ENCODE results near the gene IFNA7. TPM values are rescaled to one million over a fixed set of nuclear protein-coding genes. Genes with fewer than 3 reads are reported as not detected.

The IFNA7 gene
- total RNA-seq, 1 experiment from 2014 or later, result not detected

- TF ChIP-seq ERG (CRISPR knock-in tag; IDR thresholded peaks at IDR 0.05), result no peak
Observed at GRCh38 chr9:21234153-21234687, 32.2 kb upstream of the IFNA7 start (continued).

GRCh38 chr9:21233258-21233657 is 31.3 kb upstream of the IFNA7 start:
- ChIA-PET CTCF (interaction anchor here (0.6 to 1.4 kb wide), 2 partner anchors 20 to 163 kb away, joined by 4 read pairs; no protein-coding TSS in a partner anchor), POLR2A (interaction anchor here (0.5 kb wide), 1 partner anchor 226 kb away, joined by 4 read pairs; no protein-coding TSS in a partner anchor)
- Mint-ChIP-seq H3K4me1 (no peaks in the 10 kb centered on the region), H3K4me3 (no peak overlapping the region), H3K27me3 (ENCODE audit: low read depth) (no peaks in the 10 kb centered on the region; the same call in 1 of the 2 replicates), H3K9me3 (no peaks in the 10 kb centered on the region), H3K27ac (no peak overlapping the region), H3K36me3 (no peaks in the 10 kb centered on the region)
- no peak for TF ChIP-seq IRF2 (CRISPR knock-in tag; IDR thresholded peaks at IDR 0.05; ENCODE audit: borderline replicate concordance, low read depth)
- no peak for TF ChIP-seq ZNF423 (CRISPR knock-in tag; IDR thresholded peaks at IDR 0.05)
- TF ChIP-seq TEAD4 (CRISPR knock-in tag; IDR thresholded peaks at IDR 0.05), result no peak
- no peak for TF ChIP-seq SOX15 (CRISPR knock-in tag; IDR thresholded peaks at IDR 0.05)
- no peak for TF ChIP-seq CREM (CRISPR knock-in tag; IDR thresholded peaks at IDR 0.05)
- TF ChIP-seq SMAD3 (CRISPR knock-in tag; IDR thresholded peaks at IDR 0.05; ENCODE audit: borderline replicate concordance), result no peak
- TF ChIP-seq ZMAT4 (CRISPR knock-in tag; IDR thresholded peaks at IDR 0.05), result no peak
- TF ChIP-seq MAX (CRISPR knock-in tag; IDR thresholded peaks at IDR 0.05), result no peak
- TF ChIP-seq TCF7 (CRISPR knock-in tag; IDR thresholded peaks at IDR 0.05; ENCODE audit: low read depth), result no peak
- no peak for TF ChIP-seq ZNF219 (CRISPR knock-in tag; IDR thresholded peaks at IDR 0.05; ENCODE audit: borderline replicate concordance)
- ATAC-seq (no peak), DNase-seq (ENCODE audit: low spot score) (no peak)

GRCh38 chr9:21228122-21228521 is 26.1 kb upstream of the IFNA7 start, which contains the start of gene IFNA17:
Gene IFNA17, minus strand, starts transcription at chr9:21228222. Its CDS starts 49 bp downstream, at chr9:21228173.
- H3K9me3 Mint-ChIP-seq, result peaks cover 5% of the 10 kb centered on the region; the same call in 1 of the 2 replicates
- peaks cover 4% of the 10 kb centered on the region; the same call in 1 of the 2 replicates for H3K27me3 Mint-ChIP-seq (ENCODE audit: low read depth)
- no peaks in the 10 kb centered on the region for H3K4me1 Mint-ChIP-seq
- H3K4me3 Mint-ChIP-seq, result no peak within 1 kb of the TSS
- no peak for ATAC-seq
- H3K36me3 Mint-ChIP-seq, result no peaks in the 10 kb centered on the region
- ChIA-PET CTCF (no interaction called here), POLR2A (no interaction called here)
- no peak within 1 kb of the TSS for H3K27ac Mint-ChIP-seq
- no peak for DNase-seq (ENCODE audit: low spot score)
- TF ChIP-seq TP53 (CRISPR knock-in tag; IDR thresholded peaks at IDR 0.05) (no peak), FOXK1 (CRISPR knock-in tag; IDR thresholded peaks at IDR 0.05) (no peak), CDX4 (CRISPR knock-in tag; IDR thresholded peaks at IDR 0.05; ENCODE audit: borderline replicate concordance) (no peak), ZNF232 (CRISPR knock-in tag; IDR thresholded peaks at IDR 0.05) (no peak), ZSCAN18 (CRISPR knock-in tag; IDR thresholded peaks at IDR 0.05) (no peak), ZNF138 (CRISPR knock-in tag; conservative IDR thresholded peaks at IDR 0.05) (no peak), ZNF425 (CRISPR knock-in tag; conservative IDR thresholded peaks at IDR 0.05) (no peak), JAZF1 (CRISPR knock-in tag; IDR thresholded peaks at IDR 0.05) (no peak), E2F1 (CRISPR knock-in tag; IDR thresholded peaks at IDR 0.05) (no peak), ZNF423 (CRISPR knock-in tag; IDR thresholded peaks at IDR 0.05) (no peak), ZNF263 (CRISPR knock-in tag; IDR thresholded peaks at IDR 0.05; ENCODE audit: low read depth) (no peak), IRF1 (CRISPR knock-in tag; IDR thresholded peaks at IDR 0.05) (no peak), ZNF671 (CRISPR knock-in tag; IDR thresholded peaks at IDR 0.05) (no peak), ZNF121 (CRISPR knock-in tag; IDR thresholded peaks at IDR 0.05) (no peak), ATF1 (CRISPR knock-in tag; IDR thresholded peaks at IDR 0.05) (no peak), RELA (CRISPR knock-in tag; IDR thresholded peaks at IDR 0.05; ENCODE audit: borderline replicate concordance) (no peak)
